Prostate gland (tissue), 2 donors: Measurements from ENCODE around the gene CACNA1D. TPM values are rescaled to one million over a fixed set of nuclear protein-coding genes. Genes with fewer than 3 reads are reported as not detected.
"Not testable (repeated sequence)": the region's sequence is repeated elsewhere in the genome, so short reads cannot be mapped to it uniquely, and the experiment has no call there.

Source experiments
- DNase-seq: peaks from one replicate; pipeline ENCODE4 v3.0.0-alpha.2; 2019; ENCODE audit warnings: low spot score
- H3K27ac ChIP-seq, 2 donors: fragments of 200-600 bp; sonication (generic); 2 replicates each; pipeline ENCODE4 v1.5.1; 2017 to 2019
- H3K27me3 ChIP-seq: fragments of 200-600 bp; sonication (generic); replicated peaks from 2 replicates; pipeline ENCODE4 v1.5.1; 2019; ENCODE audit not compliant: insufficient read depth
- H3K36me3 ChIP-seq, 2 donors: fragments of 200-600 bp; sonication (generic); 1 replicate in 1 of 2; 2 replicates in 1 of 2; pipeline versions ENCODE4 v1.5.1 to v1.8.1; 2017 to 2019
- H3K4me1 ChIP-seq: fragments of 200-600 bp; sonication (generic); replicated peaks from 2 replicates; pipeline ENCODE4 v1.5.1; 2019
- H3K4me3 ChIP-seq, 2 donors: fragments of 200-600 bp; sonication (generic); 2 replicates each; pipeline ENCODE4 v1.5.1; 2017 to 2019
- H3K9me3 ChIP-seq: fragments of 200-600 bp; sonication (generic); 2 replicates; pipeline ENCODE4 v1.5.1; 2017
- POLR2A ChIP-seq: fragments of 450-650 bp; IDR thresholded peaks from one replicate; pipeline ENCODE4 v1.6.1; 2016; ENCODE audit warnings: antibody characterized with exemption, mild to moderate bottlenecking
- POLR2AphosphoS5 ChIP-seq: sonication (generic); formaldehyde crosslinking; IDR thresholded peaks from one replicate; pipeline ENCODE4 v1.6.1; 2017; ENCODE audit warnings: antibody characterized with exemption
- WGBS: methylation state at CpG from one replicate; pipeline ENCODE4 v1.1.5; 2018; 5-methylcytosine and 5-hydroxymethylcytosine counted together
- intact Hi-C: fragments of 100-400 bp; cut with DNase I; formaldehyde crosslinking; loops from one replicate; pipeline ENCODE4 v1.14.2; 2022
- total RNA-seq, 2 donors: library from RNA; depleted of rRNA; stranded (reverse); fragments of >200 nt; gene quantifications; one replicate each; pipeline ENCODE4 v1.1.0, GENCODE V29; 2016
- TF ChIP-seq, protein P1 (sequence below), 4 experiments: fragments of 200-600 bp in 2 of 4; fragments of 450-650 bp in 2 of 4; sonication (generic) in 2 of 4; IDR thresholded peaks; 1 replicate in 3 of 4; 2 replicates in 1 of 4; pipeline ENCODE4 v1.5.1; 2016 to 2019; ENCODE audit warnings: antibody characterized with exemption in 4 of 4, mild to moderate bottlenecking in 2 of 4, moderate library complexity in 2 of 4

CACNA1D gene
- total RNA-seq, 2 donors from 2014 or later: 15.5 to 45.1 TPM

DNA sequence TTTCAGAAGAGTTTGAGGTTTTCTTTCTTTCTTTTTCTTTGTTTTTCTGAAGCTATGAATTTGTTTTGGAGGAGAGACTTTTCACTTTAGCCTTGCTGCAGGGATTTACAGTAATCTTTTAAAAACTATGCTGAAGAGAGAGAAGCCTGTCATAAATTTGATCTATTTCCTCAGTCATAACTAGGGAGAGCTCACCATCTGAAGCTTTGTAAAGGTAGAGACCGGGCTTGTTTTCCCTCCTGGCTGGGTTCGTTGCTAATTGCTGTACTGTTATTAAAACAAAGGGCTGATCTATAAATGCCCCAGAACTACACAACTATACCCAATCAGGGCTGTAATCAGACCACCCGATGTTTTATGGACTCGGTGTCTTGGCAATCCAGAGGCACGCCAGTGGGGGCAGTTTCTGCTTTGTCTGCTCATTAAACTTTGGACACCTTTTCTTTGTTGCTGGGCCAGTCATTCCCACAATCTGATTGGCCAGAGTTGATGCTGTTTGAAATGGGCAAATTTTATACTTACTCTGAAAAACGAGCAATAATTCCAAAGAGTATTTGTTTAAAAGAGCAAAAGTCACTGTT lies 164.3 kb downstream of the CACNA1D start:
- DNase-seq: no peak
- Histone ChIP-seq H3K4me3 (no peak overlapping the region), H3K4me1 (no peaks in the 10 kb centered on the region), H3K27ac (no peak overlapping the region), H3K27me3 (no peaks in the 10 kb centered on the region), H3K36me3 (no peaks in the 10 kb centered on the region), H3K9me3 (no peaks in the 10 kb centered on the region)
- WGBS: 8% methylated on average over 6 of the region's 6 CpGs
- intact Hi-C loops: no loop called here
- TF ChIP-seq POLR2A (no peak), POLR2AphosphoS5 (no peak)
- TF ChIP-seq, protein P1, sequence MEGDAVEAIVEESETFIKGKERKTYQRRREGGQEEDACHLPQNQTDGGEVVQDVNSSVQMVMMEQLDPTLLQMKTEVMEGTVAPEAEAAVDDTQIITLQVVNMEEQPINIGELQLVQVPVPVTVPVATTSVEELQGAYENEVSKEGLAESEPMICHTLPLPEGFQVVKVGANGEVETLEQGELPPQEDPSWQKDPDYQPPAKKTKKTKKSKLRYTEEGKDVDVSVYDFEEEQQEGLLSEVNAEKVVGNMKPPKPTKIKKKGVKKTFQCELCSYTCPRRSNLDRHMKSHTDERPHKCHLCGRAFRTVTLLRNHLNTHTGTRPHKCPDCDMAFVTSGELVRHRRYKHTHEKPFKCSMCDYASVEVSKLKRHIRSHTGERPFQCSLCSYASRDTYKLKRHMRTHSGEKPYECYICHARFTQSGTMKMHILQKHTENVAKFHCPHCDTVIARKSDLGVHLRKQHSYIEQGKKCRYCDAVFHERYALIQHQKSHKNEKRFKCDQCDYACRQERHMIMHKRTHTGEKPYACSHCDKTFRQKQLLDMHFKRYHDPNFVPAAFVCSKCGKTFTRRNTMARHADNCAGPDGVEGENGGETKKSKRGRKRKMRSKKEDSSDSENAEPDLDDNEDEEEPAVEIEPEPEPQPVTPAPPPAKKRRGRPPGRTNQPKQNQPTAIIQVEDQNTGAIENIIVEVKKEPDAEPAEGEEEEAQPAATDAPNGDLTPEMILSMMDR (IDR thresholded peaks at IDR 0.05): no peak

DNA sequence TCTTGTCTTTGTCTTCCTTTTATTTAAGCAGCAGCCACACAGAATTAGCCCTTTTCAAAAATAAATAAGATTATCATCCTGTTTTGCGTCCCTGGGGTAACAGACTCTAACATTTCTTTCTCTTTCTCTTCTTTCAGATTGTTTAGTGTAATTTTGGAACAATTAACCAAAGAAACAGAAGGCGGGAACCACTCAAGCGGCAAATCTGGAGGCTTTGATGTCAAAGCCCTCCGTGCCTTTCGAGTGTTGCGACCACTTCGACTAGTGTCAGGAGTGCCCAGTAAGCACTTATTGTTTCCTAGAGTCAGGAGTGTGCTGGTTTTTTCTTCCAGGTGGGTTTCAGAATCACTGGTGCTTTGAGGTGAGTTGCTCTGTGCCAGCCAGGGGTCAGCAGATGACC lies 165.6 kb downstream of the CACNA1D start:
- intact Hi-C loops: no loop called here
- Histone ChIP-seq H3K27ac (no peak overlapping the region), H3K27me3 (no peaks in the 10 kb centered on the region), H3K4me3 (no peak overlapping the region), H3K9me3 (no peaks in the 10 kb centered on the region), H3K36me3 (no peaks in the 10 kb centered on the region), H3K4me1 (no peaks in the 10 kb centered on the region)
- no peak for TF ChIP-seq POLR2AphosphoS5
- TF ChIP-seq, protein P1 (IDR thresholded peaks at IDR 0.05): no peak
- no peak for DNase-seq
- WGBS: 98% methylated on average over 7 of the region's 7 CpGs

DNA sequence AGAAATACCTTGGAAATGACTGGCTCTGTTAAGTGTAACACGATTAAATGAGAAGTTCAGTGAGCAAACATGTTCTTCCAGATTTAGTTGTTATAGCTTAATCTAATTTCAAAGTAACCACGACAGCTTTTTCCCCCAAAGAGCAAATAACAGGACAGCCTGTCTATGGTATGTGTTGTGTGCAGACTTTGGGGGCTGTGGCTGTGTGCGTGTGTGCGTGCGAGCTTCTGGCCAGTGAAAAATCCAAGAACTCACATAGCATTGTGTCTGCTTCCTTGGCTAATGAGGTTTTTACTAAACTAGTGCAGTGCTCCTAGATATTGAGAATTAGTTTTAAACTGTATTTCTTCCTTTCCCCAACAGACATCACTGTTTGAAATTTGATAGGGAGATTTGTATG lies 167.1 kb downstream of the CACNA1D start:
- no peak for DNase-seq
- Histone ChIP-seq H3K27ac (no peak overlapping the region), H3K4me1 (no peaks in the 10 kb centered on the region), H3K4me3 (no peak overlapping the region), H3K27me3 (no peaks in the 10 kb centered on the region), H3K9me3 (no peaks in the 10 kb centered on the region), H3K36me3 (no peaks in the 10 kb centered on the region)
- TF ChIP-seq POLR2AphosphoS5 (no peak), POLR2A (no peak)
- TF ChIP-seq, protein P1 (IDR thresholded peaks at IDR 0.05): no peak
- WGBS: 59% methylated on average over 5 of the region's 5 CpGs
- intact Hi-C loops: no loop called here

DNA sequence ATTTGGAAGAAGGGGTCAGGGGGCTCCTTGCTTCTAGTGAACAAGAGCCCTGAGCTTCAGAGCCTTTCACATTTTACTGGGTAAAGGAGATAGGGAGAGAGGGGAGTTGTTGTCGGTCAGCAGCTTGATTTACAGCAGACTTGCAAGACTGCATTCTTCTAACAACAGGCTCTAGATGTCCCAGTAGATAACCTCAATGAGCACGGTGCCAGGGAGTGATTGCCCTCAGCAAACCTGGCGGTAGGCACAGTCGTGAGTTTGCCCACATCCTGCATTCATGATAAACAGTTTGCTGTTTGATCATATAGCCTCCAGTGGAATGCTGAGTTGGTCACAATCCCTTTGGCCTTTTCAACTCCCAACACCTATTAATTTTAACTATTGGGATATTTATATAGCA lies 170.4 kb downstream of the CACNA1D start:
- H3K27me3 ChIP-seq, H3K4me1 ChIP-seq, H3K4me3 ChIP-seq, H3K9me3 ChIP-seq, H3K36me3 ChIP-seq, intact Hi-C loops, DNase-seq, H3K27ac ChIP-seq: not testable (repeated sequence)
- 45% methylated on average over 4 of the region's 4 CpGs for WGBS

DNA sequence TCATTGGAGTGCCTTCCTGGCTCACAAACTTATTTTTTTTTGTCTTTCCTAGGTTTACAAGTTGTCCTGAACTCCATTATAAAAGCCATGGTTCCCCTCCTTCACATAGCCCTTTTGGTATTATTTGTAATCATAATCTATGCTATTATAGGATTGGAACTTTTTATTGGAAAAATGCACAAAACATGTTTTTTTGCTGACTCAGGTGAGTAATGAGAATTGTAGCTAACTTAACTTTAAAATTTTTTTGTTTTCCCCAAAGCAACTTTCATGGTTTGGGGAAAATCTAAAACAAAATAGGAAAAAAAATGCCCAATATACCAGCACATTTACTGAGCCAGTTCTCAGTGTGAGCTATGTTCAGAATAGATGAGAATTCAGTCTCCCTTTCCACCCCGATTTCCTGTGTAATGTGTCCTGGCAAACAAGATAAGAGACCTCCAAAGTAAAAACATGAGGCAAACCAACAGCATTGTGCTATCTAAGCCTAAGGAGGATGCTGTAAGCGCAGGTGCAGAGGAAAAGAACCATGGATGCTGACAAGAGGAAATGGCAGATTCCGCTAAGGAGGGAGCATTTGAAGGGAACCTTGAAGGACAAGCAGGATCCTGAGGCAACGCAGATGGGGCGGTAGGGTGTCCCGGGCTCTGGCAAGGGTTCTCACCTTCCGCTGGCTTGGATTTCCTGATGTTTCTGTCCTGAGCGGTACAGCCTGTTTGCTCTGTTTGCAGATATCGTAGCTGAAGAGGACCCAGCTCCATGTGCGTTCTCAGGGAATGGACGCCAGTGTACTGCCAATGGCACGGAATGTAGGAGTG lies 171.4 kb downstream of the CACNA1D start:
- Histone ChIP-seq H3K9me3 (no peaks in the 10 kb centered on the region), H3K27ac (no peak overlapping the region), H3K4me3 (no peak overlapping the region), H3K27me3 (no peaks in the 10 kb centered on the region), H3K4me1 (no peaks in the 10 kb centered on the region), H3K36me3 (no peaks in the 10 kb centered on the region)
- no peak for DNase-seq
- no peak for TF ChIP-seq POLR2A
- TF ChIP-seq, protein P1 (IDR thresholded peaks at IDR 0.05): no peak
- TF ChIP-seq POLR2AphosphoS5: no peak
- intact Hi-C loops: no loop called here
- WGBS: 87% methylated on average over 12 of the region's 12 CpGs
